GM21723 (cell line): Measurements from ENCODE around the gene PARD3.
"Not testable (repeated sequence)": the region's sequence is repeated elsewhere in the genome, so short reads cannot be mapped to it uniquely, and the experiment has no call there.

Experiments used
- ATAC-seq: cut with Tn5 transposase; IDR thresholded peaks from one replicate; pipeline ENCODE4 v1.9.1; 2021; ENCODE audit warnings: mild to moderate bottlenecking, moderate library complexity; ENCODE audit not compliant: unreplicated experiment

Gene PARD3

GRCh38 chr10:34721208-34721840 lies 93.8 kb downstream of the PARD3 start:
- no peak for ATAC-seq

DNA sequence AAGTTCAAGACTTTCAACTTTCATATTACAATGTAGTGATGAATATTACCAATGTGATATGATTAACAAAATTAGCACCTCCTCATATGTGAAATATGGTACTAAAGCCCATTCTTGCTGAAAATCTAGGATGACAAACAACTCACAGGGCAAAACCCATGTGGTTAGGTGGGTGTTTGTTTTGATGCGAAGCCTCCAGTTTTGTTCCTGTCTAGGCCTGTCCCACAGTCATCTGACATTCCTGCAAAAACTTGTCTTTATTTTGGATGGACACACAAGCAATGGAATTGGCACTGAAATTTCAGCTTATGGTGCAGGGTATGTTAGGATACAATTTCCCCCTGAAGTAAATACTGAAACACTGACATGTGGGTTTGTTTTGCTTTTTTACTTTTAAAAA lies 95.3 kb downstream of the PARD3 start:
- no peak for ATAC-seq

DNA sequence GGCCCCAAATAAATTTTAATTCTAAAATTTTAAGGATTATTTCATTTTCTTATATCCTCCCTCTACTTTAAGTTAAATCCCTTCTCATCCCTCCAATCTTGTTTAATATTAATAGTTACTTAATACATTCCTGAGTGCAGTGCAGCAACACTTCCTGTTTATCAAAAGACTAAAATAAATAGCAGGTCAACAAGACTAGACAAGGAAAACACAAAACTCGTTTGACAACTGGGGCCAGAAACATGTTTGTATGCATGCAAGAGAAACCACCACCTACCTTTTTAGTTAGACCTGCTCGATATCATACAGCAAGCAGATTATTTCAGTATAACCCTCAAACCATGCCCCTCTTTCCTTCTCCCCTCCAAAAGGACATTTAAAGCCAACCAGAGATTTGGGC lies 95.8 kb downstream of the PARD3 start:
- ATAC-seq: no peak

DNA sequence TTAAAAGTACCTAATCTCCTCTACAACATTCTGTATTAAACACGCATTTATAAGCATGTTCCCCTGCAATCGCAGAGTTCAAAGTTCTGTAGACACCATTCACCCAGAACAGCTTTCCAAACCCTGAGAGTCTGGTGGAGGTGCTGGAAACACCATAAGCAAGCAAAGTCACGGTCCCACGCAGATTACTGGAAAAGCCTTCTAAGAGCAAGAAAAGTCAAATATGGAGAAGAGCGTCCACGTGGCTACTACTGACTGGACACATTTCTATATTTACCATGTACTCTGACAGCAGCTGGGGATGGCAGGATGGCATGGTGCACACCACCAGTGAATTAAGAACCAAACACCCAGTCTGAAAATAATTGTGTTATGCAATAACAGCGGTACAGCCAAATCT lies 97.7 kb downstream of the PARD3 start:
- no peak for ATAC-seq

- no peak for ATAC-seq
Measured at GRCh38 chr10:34716958-34717357, 98.1 kb downstream of the PARD3 start.

GRCh38 chr10:34716234-34716633 lies 98.9 kb downstream of the PARD3 start:
- no peak for ATAC-seq

GRCh38 chr10:34715511-34716187 lies 99.4 kb downstream of the PARD3 start:
- ATAC-seq: no peak

GRCh38 chr10:34713875-34714274 lies 101.2 kb downstream of the PARD3 start:
- ATAC-seq: no peak

GRCh38 chr10:34711500-34711899 lies 103.6 kb downstream of the PARD3 start:
- ATAC-seq: no peak

- no peak for ATAC-seq
Measured at GRCh38 chr10:34710391-34710751, 104.7 kb downstream of the PARD3 start.

GRCh38 chr10:34709637-34710390 lies 105.3 kb downstream of the PARD3 start:
- no peak for ATAC-seq

GRCh38 chr10:34707656-34708055 lies 107.4 kb downstream of the PARD3 start:
- ATAC-seq: no peak

DNA sequence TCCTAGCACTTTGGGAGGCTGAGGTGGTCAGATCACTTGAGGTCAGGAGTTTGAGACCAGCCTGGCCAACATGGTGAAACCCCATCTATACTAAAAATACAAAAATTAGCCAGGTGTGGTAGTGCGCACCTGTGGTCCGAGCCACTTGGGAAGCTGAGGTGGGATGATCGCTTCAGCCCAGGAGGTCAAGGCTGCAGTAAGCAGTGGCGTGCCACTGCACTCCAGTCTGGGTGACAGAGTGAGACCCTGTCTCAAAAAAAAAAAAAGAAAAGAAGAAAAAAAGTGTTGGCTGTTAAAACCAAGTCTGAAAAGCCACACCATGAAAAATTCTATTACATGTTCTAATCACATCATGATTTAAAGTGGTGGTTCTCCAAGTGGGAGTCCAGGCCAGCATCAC lies 108.1 kb downstream of the PARD3 start:
- not testable (repeated sequence) for ATAC-seq

GRCh38 chr10:34706147-34706546 lies 108.9 kb downstream of the PARD3 start:
- ATAC-seq: no peak

DNA sequence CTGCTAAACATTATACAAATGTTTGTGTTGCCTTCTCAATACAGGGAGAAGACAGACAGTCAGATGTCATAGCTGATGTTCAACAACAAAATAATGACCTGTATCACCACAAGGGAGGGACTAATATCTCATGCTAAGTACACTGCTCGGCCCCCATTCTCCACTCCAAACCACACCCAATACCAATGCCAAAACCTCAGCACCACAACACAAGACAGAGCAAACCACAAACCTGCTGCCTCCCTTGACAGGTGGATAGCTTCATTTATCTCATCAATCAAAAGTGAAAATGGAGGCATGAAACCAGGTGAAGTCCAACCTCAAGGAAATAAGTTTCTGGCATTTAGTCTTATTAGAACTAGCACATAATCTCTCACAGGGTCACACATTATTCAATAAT lies 109.5 kb downstream of the PARD3 start:
- no peak for ATAC-seq

GRCh38 chr10:34704526-34705184 lies 110.4 kb downstream of the PARD3 start:
- ATAC-seq: no peak

- ATAC-seq: no peak
Measured at GRCh38 chr10:34702982-34703381, 112.1 kb downstream of the PARD3 start.

DNA sequence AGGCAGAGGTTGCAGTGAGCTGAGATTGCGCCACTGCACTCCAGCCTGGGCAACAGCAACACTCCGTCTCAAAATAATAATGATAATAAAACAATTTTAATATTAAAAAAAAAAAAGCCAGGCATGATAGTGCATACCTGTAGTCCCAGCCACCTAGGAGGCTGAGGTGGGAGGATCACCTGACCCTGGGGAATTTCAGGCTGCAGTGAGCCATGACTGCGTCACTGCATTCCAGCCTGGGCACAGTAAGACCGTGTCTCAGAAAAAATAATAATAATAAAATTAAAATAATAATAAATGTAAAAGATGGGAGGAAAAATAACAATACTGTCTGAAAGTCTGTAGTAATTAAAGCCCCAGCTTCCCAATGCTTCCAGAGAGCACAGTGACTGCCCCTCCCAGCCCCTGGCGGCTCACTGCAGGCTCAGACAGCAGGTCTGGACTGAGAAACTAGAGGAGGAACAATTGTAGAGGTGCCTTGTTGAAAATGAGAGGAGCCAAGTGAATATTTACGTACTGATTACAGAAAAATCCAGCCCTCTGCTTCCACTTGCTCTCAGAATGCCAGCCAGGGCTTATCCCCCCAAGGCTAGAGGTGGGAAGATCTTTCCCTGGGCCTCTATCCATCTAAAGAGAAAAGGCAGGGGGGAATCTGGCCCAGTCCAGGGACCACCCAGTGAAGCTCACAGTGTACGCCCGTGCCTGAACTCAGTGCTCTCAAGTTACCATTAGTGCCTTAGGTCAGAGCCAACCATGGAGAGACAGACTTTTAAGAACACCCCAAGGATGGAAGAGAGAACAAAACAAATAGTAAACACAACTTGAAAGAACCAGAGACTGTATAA lies 112.8 kb downstream of the PARD3 start:
- no peak for ATAC-seq

DNA sequence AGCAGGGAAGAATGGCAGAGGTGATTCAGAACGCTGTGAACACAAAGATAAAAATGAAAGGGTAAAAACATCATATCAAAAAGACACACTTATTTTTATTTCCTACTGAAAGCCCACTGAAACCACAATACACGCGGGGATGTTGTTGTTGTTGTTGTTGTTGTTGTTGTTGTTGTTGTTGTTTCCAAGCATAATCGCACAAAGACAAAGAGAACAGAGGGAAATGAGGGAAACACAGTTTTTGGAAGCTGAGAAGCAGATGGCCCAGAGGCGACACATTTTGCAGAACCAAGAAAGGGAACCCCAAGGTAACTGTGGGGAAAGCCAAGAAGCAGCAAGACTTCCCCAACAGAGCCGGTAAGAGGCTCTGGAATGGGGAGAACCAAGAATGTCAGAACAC lies 113.9 kb downstream of the PARD3 start:
- ATAC-seq: no peak

DNA sequence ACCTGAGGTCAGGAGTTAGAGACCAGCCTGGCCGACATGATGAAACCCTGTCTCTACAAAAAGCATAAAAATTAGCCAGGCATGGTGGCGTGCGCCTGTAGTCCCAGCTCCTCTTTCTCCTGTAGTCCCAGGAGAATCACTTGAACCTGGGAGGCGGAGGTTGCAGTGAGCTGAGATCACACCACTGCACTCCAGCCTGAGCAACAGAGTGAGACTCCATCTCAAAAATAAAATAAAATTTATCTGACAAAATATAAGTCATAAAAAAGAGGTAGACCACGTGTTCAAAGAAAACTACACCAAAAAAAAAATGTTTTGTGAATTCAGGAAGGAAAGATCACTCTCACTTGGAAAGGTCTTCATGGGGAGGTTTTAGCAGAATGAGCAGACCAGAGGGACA lies 114.3 kb downstream of the PARD3 start:
- ATAC-seq: not testable (repeated sequence)
